Activated CD4-positive, alpha-beta T cell treated with anti-CD3 and anti-CD28 coated beads for 48 hours (primary cell): Measurements from ENCODE around the gene SRPX2.
"Not testable (repeated sequence)": the region's sequence is repeated elsewhere in the genome, so short reads cannot be mapped to it uniquely, and the experiment has no call there.

Experiments used
- DNase-seq: peaks from one replicate; pipeline ENCODE4 v3.0.0-alpha.2; 2020

The SRPX2 gene

GRCh38 chrX:100704581-100705203 lies 60.7 kb downstream of the SRPX2 start:
- no peak for DNase-seq

GRCh38 chrX:100710816-100711215 lies 66.8 kb downstream of the SRPX2 start:
- DNase-seq = no peak

GRCh38 chrX:100717363-100717762 lies 73.4 kb downstream of the SRPX2 start:
- DNase-seq = no peak

- DNase-seq = no peak
Observed at GRCh38 chrX:100719139-100719538, 75.1 kb downstream of the SRPX2 start.

GRCh38 chrX:100720301-100720700 lies 76.3 kb downstream of the SRPX2 start:
- DNase-seq = no peak

- no peak for DNase-seq
Observed at GRCh38 chrX:100721328-100721727, 77.3 kb downstream of the SRPX2 start.

GRCh38 chrX:100724006-100724405 lies 80.0 kb downstream of the SRPX2 start:
- DNase-seq = not testable (repeated sequence)
